ENCODE results near the gene RNF212.

RNF212 gene

GRCh38 chr4:1035510-1035909, 77.9 kb downstream of the RNF212 start:
- H3K27ac ChIP-seq: no peak overlapping the region
- no peak for TF ChIP-seq ZFX (IDR thresholded peaks at IDR 0.05)
- TF ChIP-seq, protein P1, sequence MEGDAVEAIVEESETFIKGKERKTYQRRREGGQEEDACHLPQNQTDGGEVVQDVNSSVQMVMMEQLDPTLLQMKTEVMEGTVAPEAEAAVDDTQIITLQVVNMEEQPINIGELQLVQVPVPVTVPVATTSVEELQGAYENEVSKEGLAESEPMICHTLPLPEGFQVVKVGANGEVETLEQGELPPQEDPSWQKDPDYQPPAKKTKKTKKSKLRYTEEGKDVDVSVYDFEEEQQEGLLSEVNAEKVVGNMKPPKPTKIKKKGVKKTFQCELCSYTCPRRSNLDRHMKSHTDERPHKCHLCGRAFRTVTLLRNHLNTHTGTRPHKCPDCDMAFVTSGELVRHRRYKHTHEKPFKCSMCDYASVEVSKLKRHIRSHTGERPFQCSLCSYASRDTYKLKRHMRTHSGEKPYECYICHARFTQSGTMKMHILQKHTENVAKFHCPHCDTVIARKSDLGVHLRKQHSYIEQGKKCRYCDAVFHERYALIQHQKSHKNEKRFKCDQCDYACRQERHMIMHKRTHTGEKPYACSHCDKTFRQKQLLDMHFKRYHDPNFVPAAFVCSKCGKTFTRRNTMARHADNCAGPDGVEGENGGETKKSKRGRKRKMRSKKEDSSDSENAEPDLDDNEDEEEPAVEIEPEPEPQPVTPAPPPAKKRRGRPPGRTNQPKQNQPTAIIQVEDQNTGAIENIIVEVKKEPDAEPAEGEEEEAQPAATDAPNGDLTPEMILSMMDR (conservative IDR thresholded peaks at IDR 0.05): no peak

DNA sequence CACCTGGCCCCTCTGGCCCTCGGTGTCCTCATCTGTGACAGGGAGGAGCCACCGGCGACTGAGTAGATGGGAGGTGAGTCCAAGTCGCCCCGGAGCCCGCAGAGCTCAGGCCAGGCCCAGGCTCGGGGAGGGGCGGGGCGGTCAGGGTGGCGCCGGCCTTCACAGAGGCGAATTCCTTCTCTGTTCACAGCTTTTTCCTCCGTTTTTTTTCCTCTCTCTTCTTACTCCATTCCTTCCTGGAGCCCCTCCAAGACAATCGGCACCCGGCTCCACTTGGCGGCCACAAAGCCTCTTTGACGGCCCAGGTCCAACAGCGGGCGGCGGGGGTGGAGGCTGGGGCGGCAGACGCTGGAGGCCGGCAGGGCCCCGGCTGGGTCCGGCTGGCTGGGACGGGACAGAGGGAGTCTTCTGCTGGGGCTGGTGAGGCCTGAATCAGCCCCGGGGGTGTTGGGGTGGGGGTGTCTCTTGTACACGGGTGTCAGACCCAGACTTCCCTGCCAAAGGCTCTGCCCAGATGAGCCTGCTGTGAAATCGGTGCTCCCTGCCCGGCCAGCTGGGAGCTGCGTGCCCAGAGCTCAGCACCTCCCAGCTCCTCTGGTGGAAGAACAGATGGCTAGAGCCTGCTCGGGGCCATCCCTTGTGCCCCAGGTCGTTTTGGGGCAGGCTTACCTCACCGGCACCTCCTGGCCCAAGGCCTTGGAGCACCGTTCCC, 79.4 kb downstream of the RNF212 start:
- TF ChIP-seq, protein P1 (conservative IDR thresholded peaks at IDR 0.05): no peak
- no peak for TF ChIP-seq ZFX (IDR thresholded peaks at IDR 0.05)
- H3K27ac ChIP-seq: no peak overlapping the region

GRCh38 chr4:1032861-1033260, 80.5 kb downstream of the RNF212 start:
- no peak overlapping the region for H3K27ac ChIP-seq
- TF ChIP-seq, protein P1 (conservative IDR thresholded peaks at IDR 0.05): no peak

DNA sequence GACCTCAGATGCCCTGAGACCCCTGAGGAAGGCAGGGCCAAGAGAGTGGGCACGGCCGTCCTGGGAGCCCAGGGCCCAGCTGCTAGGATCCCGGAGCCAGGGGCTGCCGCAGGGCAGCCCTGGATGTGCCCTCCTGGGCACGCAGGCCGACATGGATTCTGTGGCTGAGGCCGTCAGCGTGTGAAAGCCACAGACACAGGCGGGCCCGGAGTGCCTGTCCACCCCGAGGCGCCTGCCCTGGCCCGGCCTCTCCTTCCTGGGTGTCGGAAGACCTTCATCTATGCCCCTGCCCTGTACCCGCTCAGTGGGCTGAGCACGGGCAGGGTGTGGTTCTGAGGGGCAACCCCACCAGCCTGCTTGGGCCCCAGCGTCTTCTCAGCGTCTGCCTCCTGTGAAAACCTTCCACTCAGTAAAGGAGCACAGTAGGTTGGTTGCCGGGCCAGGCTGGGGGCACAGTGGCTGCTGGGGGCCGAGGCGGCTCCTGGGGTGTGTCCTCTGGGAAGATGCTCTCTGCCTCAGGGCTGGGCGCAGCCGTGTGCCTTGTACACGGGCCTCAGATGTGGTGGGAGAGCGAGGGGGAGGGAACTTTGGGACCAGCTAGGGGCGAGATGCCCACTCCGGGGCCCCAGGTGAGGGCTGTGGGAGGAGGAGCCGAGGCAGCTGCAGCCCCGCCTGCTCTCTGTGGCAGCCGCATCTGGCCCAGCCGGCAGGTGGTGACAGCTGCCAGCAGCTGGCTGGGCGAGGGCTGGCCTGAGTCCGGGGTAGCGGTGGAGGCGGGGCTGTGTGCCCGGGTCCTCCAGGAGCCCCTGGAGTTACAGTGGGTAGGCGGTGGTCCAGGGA, 81.2 kb downstream of the RNF212 start:
- no peak for TF ChIP-seq ZFX (IDR thresholded peaks at IDR 0.05)
- TF ChIP-seq, protein P1 (conservative IDR thresholded peaks at IDR 0.05): no peak
- no peak overlapping the region for H3K27ac ChIP-seq

DNA sequence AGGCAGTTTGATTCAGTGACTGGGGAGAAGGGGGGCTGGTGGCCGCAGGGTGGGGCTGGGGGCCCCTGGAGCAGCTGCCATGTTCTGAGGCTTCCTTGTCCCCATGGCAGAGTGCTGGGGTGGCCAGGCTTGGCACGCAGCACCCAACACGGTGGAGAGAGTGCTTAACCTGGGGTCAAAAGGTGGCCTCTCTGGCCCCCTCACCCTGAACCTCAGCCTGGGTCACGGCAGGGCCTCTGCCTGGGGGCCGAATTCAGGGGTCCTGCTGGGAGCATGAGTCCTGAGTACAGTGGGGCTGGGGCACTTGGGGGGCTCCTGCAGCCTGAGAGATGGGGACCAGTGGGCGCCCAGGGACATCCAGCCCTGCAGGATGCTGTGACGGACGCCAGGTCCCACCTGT, 82.0 kb downstream of the RNF212 start:
- TF ChIP-seq ZFX (IDR thresholded peaks at IDR 0.05): no peak
- TF ChIP-seq, protein P1 (conservative IDR thresholded peaks at IDR 0.05): no peak
- H3K27ac ChIP-seq: no peak overlapping the region

GRCh38 chr4:1030559-1030958, 82.8 kb downstream of the RNF212 start:
- H3K27ac ChIP-seq: no peak overlapping the region
- TF ChIP-seq, protein P1 (conservative IDR thresholded peaks at IDR 0.05): no peak
- TF ChIP-seq ZFX (IDR thresholded peaks at IDR 0.05): no peak

DNA sequence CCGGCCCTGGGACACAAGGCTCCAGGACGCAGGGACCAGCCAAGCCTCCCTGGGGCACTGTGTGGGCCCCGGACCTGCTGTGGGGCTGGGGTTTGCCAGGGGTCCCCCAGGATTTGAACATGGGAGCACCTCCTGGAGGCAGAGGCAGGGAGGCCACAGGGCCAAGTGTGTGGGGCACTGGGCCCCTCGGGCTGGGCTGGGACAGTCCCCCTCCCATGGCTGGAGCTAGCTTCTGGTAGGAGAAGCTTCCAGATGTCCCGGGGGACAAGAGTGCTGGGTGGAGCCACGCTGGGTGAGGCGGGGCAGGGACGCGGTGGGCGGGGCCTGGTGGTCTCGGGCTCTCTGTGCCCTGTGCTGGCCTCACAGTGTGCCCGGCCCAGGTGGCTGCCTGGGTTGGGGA, 83.3 kb downstream of the RNF212 start:
- TF ChIP-seq, protein P1 (conservative IDR thresholded peaks at IDR 0.05): no peak
- TF ChIP-seq ZFX (IDR thresholded peaks at IDR 0.05): no peak
- no peak overlapping the region for H3K27ac ChIP-seq
